ENCODE measurements around the gene FXN.

DNA sequence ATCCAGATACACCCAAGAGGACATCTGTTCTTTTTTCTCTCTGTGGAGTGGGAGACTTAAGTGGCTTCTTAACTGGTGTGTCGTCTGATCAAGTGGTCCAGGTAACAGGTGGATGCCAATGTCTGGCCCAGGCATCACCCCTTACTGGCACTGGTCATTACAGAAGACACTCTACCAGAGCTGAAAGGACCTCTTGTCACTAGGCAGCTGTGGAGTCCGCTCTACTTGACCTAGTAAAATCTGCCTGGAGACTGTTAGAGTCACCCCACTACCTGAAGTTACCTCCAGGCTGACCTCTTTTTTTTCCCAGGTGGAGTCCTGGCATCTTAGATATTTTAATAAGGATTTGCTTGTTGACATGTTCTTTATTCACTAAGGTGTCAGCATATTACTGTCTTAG is 22.5 kb downstream of the FXN start:
- TF ChIP-seq, protein P1, sequence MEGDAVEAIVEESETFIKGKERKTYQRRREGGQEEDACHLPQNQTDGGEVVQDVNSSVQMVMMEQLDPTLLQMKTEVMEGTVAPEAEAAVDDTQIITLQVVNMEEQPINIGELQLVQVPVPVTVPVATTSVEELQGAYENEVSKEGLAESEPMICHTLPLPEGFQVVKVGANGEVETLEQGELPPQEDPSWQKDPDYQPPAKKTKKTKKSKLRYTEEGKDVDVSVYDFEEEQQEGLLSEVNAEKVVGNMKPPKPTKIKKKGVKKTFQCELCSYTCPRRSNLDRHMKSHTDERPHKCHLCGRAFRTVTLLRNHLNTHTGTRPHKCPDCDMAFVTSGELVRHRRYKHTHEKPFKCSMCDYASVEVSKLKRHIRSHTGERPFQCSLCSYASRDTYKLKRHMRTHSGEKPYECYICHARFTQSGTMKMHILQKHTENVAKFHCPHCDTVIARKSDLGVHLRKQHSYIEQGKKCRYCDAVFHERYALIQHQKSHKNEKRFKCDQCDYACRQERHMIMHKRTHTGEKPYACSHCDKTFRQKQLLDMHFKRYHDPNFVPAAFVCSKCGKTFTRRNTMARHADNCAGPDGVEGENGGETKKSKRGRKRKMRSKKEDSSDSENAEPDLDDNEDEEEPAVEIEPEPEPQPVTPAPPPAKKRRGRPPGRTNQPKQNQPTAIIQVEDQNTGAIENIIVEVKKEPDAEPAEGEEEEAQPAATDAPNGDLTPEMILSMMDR (IDR thresholded peaks at IDR 0.05) = no peak
- TF ChIP-seq POLR2A (IDR thresholded peaks at IDR 0.05) = no peak
